Esophagus squamous epithelium (tissue), 4 donors: ENCODE measurements around the gene CTNNA2.

ENCODE experiments used
- CTCF ChIP-seq, 6 experiments: fragments of 450-650 bp in 4 of 6; fragments of 200-600 bp in 2 of 6; sonication (generic) in 2 of 6; IDR thresholded peaks; one replicate each; pipeline ENCODE4 v1.5.1; 2016 to 2019; ENCODE audit warnings: antibody characterized with exemption in 6 of 6, mild to moderate bottlenecking in 4 of 6, moderate library complexity in 4 of 6
- POLR2A ChIP-seq, 4 donors: fragments of 450-650 bp; IDR thresholded peaks; one replicate each; pipeline ENCODE4 v1.6.1; 2017; ENCODE audit warnings: antibody characterized with exemption in 4 of 4, mild to moderate bottlenecking in 4 of 4, moderate library complexity in 3 of 4

GRCh38 chr2:79993144-79993543, 480.3 kb downstream of the CTNNA2 start:
- TF ChIP-seq CTCF (IDR thresholded peaks at IDR 0.05) (no peak), POLR2A (IDR thresholded peaks at IDR 0.05) (no peak)
